HG03460 (cell line): Measurements from ENCODE around the gene ZG16B.

Experiments used
- ATAC-seq: cut with Tn5 transposase; IDR thresholded peaks from one replicate; pipeline ENCODE4 v1.9.1; 2021; ENCODE audit not compliant: unreplicated experiment

Gene ZG16B

DNA sequence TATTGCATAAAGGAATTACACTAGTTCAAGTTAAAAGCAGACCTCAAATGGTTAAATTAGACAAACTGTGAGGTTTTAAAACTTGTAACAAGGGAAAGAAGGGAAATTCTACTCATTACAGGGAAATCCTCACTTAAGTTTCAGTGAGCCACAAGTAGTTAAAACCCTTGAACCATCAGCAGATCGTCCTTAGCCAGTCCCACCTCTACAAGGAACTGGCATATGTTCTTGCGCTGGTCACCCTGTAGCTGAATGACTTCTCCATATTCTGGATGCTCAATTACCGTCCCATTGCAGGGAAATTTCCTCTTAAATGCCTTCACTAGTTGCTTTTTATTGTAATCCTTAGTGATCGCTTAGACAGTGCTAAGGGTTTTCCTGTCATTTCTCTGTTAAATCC, 7.6 kb upstream of the ZG16B start:
- no peak for ATAC-seq

DNA sequence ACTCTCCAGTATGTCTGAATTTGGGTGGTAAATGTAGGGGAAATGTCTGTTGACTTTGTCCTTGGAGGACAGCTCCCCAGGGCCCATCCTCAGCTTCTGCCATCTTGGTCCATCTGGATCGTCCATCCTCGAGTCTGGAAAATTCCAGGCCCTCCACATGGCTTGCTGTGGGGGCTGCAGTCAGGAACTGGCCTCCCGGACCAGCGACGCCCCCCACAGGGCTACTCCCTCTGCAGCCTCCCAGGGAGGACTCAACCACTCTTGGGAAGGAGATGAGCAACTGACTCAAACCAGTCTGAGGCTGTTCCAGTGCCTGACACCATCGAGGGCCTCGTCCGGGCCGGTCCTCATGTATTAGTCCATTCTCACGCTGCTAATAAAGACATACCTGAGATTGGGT, 5.5 kb upstream of the ZG16B start:
- no peak for ATAC-seq

DNA sequence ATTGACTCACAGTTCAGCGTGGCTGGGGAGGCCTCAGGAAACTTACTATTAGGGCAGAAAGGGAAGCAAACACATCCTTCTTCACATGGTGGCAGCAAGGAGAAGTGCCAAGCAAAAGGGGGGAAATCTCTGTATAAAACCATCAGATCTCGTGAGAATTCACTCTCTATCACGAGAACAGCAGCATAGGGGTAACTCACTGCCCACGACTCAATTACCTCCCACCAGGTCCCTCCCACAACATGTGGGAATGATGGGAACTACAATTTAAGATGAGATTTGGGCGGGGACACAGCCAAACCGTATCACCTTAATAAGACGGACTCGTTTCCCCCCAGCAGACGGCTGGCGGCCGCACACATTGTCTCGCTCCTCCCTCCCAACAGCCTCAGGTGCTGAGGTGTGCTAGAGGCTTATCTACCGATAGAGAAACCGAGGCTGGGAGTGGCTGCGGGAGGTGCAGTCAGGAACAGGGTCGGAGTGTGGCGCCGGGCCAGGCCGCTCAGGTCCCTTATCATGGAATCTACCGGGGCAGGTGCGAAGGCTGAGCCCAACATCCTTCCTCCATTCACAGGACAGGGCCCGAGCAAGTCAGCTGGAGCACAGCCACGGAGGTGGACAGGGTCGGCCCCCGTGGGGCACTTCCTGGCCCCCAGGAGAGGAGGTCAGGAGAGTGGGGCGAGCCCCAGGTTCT, 4.9 kb upstream of the ZG16B start:
- ATAC-seq: no peak

DNA sequence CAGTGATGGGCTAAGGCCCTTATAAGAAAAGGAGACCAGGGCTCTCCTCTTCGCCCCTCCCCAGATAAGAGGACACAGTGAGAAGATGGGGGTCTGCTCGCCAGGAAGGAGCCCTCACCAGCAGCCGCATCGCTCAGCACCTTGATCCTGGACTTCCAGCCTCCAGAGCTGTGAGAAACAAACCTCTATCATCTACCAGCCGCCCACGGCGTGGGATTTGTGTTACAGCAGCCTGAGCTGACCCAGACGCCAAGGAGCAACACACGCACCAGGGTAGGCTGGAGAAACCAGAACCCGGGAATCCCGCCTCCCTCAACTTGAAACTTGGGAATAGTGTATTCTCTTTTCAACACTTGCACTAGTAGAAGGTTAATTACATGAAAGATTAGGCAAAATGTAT, 4.2 kb upstream of the ZG16B start:
- no peak for ATAC-seq

DNA sequence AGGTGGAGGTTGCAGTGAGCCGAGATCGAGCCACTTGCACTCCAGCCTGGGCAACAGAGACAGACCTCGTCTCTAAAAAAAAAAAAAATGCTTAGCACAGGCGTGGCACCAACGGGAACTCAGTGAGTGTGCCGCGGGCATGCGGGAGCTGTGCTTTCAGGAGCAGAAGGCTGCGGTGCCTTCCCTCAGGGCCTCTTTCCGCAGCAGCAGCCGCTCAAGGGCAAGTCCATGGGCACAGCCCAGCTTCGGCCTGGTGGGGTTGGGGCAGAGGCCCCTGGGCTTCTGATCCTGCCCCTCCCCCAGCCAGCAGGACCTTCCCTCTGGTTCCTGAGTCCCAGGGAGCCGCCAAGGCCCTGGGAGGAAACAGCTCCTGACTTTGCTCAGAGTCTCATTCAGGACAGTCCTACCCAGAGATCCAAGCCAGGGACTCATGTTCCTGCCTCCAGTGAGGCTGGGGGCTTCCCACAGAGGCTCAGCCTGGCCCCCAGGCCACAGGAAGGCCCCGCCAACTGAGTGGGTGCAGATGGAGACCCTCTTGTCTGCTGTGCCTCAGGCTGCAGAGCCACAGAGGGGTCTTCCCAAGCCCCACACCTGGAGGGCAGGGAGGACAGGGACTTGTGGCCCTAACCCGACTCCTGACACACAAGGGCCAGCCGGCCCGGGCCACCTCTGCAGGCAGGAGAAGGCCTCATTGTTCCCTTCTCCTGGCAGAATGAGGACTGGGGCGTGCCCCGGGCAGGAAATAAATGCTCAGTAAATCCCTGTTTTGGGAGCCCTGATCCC, 3.3 kb upstream of the ZG16B start:
- no peak for ATAC-seq

DNA sequence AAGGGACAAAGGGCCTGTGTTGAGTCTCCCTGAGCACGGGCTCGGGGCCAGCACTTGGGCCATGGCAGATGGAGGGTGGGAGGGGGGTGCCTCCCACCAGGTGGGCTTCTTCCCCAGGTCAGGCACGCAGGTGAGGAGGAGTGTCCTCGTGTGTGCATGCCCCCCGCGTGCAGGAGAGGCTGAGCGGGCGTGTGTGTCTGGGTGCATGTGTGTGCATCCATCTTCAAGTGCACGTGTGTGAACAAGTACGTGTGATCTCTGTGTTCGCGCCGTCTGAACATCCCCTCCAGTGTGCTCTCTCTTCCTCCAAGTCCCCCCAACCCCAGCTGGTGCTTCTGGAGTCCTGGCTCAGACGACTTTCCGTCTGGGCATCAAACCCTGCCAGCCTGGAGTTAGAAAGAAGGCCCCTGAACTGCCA, 2.7 kb upstream of the ZG16B start:
- ATAC-seq: no peak

DNA sequence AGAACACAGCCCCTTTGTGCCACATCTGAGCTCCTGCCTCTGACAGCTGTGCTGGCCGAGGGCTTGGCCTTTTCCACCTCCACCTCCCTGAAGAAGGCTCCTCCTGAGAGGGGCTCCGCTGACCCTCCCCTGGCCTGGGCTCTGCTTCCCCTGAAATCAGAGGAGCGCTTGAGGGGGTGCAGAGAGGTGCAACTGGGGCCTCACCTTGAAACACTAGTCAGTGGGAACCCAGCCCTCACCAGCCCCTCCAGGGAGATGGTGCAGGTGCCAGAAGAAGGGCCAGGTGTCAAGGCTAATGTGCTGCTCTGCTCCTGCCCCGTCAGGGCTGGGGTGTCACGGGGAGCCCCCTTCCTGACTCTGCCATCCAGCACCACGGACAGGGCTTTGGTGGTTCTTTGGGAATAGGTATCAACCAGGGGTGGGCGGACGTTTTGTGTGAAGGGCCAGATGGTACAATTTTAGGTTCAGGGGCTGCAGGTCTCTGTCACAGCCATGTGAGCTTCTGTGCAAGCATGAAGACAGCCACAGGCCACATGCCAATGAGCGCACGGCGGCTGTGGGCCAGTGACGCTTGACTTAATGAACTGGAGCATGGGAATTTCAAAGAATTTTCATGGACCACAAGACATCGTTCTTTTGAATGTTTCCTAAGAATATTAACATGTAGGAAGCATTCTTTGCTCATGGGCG, 2.1 kb upstream of the ZG16B start:
- no peak for ATAC-seq

DNA sequence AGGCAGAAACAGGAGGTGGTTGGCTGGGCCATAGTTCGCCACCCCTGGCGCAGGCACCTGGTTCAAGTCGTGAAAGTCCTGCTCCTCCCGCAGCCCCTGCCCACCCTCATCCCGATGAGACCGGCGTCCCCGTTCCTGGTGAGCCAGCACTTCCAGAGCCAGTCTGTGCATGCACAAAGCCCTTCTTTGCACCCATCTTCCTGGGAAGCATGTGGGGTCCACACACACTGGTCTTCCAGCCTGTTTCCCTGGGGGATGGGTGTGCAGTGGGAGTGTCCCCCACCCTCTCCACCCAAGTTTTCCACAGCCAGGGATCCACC, 1.6 kb upstream of the ZG16B start:
- no peak for ATAC-seq

DNA sequence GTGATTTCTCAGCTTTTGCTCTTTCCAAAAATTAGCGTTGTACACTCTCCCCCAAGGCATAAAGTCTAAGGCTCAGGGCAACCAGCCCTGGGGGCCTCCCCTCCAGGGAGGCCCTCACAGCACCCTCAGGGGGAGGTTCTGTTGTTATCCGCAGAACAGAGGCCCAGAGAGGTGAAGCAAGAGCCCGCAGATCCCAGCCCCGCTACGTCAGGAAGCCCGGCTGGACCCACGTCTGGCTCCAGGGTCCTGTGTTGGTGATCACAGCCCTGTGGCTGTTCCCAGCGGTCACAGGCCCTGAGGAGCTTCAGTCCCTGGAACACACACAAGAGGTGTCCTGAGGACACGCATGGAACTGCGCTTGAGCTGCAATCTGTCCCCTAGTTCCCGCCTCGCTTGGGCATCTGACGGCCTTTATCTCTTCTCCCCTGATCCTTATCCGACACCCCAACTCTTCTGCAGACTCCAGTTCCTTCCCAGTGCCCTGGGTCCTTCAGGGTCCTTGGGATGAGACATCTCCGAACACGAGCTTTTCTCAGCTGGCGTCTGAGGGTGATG, 1.1 kb upstream of the ZG16B start:
- ATAC-seq: no peak

DNA sequence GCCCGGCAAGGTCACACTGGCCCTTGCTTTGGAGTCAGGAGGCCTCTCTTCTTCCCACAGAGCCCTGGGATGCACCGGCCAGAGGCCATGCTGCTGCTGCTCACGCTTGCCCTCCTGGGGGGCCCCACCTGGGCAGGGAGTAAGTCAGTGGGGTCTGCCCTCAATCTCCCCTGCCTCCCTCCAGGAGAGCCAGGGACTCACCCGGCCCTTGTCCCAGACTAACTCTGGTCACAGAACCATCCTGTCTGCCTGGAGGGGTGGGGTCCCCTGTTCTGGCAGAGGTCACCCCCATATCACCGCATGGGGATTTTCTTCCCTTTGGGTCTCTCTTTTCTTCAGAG, 222 bp downstream of the ZG16B start:
- ATAC-seq: no peak

DNA sequence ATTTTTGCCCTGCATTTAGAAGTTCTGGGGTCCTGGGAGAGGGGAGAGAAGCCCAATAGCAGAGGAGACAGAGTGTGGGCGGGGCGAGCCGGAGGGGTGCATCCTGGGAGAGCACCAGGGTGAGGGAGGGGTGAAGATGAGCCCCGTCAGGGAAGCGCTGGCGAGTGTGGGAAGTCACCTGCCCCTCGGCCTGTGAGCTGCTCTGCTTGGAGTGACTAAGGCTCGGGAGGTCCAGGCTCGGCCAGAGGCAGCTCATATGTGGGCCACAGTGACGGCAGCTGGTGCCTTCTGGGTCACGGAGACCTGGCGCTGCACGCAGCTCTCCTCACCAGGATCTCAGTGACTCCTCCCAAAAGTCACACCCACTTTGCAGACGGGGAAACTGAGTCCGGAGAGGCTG, 1.1 kb downstream of the ZG16B start:
- ATAC-seq: no peak

DNA sequence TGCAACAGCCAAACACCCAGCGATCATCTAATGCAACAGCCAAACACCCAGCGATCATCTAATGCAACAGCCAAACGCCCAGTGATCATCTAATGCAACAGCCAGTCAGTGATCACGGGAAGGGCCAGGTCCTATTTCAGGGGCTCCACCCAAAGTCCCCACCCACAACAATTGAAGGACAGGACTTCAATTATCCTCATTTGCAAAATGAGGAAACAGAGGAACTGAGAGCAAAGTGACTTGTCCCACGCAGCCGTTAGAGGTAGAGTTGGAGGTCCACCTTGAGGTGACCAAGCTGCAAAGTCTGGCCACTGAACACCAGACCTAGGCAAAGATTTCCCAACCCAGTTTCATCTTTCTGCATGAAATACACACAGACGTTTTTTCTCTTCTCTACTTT, 3.7 kb downstream of the ZG16B start:
- ATAC-seq: no peak

DNA sequence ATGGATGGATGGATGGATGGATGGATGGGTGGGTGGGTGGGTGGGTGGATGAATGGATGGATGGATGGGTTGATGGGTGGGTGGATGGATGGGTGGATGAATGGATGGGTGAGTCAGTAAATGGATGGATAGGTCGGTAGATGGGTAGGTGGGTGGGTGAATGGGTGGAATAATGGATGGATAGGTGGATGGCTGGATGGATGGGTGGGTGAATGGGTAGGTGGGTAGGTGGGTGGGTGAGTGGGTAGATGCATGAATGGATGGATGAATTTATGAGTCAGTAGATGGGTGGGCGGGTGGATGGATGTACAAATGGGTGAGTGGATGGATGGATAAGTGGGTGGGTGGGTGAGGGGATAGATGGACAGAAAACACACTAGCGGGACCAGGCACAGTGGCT, 4.9 kb downstream of the ZG16B start:
- ATAC-seq: no peak

DNA sequence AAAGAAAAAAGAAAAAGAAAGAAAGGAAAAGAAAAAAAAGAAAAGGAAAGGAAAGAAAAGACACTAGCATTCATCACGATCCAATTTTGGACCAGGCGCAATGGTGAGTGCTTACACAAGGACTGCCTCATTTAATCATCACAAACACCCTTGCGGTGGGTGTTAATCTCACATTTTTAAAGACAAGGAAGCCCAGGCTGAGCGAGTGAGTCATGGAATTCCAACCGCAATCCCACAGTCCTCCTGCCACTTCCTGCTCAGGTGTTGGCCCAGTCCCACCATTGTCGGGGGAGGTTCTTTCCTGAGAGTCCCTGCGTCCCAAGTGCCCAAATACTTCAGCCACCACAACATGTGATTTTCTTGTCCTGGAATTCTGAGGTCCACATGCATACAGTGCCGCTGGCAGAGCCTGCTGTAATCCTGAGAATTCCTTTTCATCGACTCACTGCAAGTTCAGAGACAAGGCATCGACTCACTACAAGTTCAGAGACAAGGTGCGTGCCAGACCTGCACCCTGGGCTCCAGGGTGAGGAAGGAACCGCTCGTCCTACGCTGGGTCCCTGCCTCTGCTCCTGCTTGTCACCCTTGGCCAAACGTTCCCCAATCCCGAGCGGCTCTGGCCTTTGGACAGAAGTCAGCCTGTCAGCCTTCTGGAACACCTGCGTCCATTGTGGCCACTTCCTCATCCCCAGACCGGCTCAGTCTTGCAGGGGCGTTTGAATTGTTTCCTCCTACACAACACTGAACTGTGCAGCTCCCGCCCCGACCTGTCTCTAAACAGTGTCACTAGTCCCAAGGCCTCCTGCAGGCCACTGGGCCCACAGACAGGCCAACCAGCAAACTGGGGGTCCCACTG, 5.8 kb downstream of the ZG16B start:
- no peak for ATAC-seq

DNA sequence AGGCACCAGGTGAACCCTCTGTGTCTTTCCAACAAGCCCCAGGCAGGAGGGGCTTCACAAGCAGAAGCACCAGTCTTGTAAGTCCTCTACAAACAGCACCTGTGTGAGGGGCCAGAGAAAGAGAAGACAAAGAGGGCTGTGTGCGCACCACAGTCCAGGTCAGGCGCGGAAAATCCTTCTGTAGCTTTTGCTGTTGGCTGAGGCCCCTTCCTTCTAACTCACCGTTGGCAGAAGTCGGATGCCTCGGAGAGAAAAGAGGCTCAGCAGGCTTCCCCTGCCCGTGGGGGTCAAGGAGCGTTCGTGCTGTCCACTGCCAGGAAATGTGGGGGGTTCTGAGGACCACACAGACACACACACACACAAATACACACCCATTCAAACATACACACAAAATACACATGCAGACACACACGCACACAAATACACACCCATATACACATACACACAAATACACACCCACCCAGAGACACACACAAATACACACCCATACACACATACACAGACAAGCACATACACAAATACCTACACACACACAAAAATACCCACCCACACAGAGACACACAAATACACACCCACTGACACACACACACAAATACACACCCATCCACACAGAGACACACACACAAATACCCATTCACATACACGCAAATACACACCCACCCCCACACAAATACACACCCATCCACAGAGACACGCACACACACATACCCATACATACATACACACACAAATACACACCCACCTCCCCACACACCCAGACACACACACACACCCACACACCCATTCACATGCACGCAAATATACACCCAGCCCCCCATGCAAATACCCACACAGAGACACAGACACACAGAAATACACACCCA, 6.8 kb downstream of the ZG16B start:
- no peak for ATAC-seq

DNA sequence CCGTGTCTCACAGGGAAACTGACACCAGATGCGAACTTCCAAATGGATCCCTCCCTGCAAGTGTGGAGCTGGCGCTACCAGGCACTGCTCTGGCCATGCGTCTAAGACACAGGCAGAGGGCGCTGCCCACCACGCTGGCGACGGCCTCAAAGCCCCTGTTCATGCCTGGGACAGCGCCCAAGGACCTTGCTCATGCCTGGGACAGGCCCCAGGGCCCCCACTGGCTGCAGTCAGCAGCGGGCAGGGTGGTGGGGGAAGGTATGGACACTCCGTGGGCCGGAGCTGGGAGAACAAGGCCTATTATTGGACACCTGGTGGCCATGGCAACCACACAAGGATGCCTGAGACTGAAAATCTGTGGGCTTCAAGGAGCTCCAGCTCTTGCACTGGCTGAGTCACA, 8.8 kb downstream of the ZG16B start:
- no peak for ATAC-seq

DNA sequence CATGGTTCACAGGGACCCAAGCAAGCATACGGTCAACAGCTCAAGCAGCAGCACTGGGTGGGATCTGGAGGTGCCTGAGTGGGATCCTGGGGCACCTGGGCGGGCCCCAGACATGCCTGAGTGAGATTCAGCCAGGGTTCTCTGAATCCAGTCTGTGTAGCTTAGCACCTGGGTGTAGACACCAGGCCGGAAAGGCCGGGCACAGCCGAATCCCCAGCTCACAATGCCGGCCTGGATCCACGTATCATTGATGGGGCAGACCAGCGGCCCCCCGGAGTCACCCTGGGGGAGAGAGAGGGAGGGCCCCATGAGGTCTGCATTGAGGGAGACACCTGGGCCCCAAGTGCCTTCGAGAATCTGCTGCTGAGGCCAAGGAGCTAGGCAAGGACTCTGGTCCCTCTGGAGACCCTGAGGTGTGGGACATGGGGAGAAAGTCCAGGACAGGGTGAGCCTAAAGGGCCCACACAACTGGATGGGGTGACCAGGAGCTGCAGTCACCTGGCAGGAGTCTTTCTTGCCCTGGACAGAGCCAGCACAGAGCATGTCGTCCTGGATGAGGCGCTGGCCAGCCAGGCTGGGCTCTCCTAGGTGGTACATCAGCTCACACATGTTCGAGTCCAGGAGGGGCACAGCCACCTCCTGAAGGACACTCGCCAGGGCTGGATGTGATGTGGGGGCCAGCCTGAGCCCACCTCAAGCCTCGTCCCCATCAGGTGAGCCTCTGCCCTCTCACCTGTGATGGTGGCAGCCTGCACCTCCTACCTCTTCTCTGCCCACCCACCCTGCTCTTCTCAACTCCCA, 9.7 kb downstream of the ZG16B start:
- ATAC-seq: no peak

DNA sequence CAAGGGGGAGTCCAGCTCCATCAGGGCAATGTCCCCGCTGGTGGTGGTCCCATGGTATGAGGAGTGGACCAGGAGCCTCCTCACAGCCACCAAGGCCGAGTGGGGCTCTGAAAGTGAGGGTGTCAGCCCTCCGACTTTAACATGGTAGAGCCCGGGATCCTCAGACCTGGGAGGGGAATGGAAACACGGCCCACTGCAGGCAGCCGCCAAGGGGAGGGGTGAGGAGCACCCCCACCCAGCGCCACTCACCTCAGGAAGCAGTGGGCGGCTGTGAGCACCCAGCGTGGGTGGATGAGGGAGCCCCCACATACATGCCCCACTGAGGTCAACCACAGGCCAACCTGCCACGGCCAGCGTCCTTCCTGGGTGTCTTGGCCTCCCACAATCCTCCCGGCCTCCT, 10.8 kb downstream of the ZG16B start:
- no peak for ATAC-seq

DNA sequence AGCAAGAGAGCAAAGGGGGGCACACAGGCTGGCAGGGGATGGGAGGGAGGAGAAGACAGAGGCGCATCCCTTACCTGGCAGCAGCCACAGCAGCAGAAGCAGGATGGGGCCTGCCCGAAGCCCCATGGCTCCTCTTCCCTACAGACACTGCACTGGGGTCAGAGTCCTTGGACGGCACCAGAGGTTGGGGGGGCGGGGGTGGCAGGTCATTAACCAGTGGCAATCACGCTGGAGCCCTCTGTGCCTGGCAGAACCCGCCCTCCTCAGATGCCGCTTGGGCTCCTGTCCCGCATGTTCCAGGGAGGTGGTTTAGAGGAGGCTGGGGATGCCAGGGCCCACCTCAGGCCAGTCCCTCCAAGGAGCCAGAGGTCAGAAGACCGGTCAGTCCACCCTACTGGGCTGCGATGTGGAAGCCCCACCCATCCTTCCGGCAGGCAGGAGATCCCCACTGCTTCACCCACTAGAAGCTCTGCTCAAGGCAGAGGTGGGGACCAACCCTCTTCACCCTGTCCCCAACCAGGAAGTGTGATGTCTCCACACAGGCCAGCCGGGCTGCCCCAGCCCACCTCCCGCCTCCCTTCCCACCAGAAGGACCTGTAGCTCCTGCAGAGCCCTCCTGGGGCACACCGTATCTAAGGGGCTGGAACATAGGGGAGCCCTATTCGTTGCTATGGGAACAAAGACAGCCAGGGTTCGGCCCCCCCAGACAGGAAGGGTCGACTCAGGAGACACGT, 11.7 kb downstream of the ZG16B start:
- ATAC-seq: no peak
